GM12801 (cell line): ENCODE results near the gene PWWP2B.

Experiments
- TF ChIP-seq, protein P1 (sequence below): IDR thresholded peaks from one replicate; pipeline ENCODE4 v1.5.1; 2011; ENCODE audit warnings: control low read depth; ENCODE audit not compliant: insufficient read length; ENCODE audit errors: extremely low read depth

Gene PWWP2B

DNA sequence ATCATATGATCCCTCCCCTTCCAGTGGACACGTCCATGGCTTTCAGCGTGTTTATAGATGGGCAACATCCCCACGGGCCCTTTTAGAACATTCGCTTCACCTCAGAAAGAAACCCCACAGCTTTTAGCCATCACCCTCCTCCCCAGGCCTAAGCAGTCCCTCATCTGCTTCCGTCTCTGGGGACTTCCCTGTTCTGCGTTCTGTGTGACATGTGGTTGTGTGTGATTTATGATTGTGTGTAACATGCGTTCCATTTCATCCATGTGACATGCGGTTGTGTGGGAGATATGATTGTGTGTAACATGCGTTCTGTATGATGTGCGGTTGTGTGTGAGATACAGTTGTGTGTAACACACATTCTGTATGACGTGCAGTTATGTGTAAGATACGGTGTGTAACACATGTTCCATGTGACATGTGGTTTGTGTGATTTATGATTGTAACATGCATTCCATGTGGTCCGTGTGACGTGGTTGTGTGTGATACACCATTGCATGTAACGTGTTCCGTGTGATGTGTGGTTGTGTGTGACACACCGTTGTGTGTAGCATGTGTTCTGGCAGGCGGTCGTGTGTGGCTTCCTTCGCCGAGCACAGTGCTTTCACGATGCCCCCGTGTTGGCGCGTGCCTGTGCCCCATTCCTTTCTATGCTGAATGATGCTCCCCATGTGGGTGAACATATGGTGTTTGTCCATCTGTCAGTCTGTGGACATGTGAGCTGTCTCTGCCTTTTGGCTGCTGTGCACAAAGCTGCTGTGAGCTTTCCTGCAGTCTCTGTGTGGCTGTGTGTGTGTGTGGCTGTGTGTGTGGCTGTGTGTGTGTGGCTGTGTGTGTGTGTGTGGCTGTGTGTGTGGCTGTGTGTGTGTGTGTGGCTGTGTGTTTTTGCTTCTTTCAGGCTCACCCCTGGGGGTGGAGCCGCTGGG lies 26.2 kb downstream of the PWWP2B start:
- TF ChIP-seq, protein P1, sequence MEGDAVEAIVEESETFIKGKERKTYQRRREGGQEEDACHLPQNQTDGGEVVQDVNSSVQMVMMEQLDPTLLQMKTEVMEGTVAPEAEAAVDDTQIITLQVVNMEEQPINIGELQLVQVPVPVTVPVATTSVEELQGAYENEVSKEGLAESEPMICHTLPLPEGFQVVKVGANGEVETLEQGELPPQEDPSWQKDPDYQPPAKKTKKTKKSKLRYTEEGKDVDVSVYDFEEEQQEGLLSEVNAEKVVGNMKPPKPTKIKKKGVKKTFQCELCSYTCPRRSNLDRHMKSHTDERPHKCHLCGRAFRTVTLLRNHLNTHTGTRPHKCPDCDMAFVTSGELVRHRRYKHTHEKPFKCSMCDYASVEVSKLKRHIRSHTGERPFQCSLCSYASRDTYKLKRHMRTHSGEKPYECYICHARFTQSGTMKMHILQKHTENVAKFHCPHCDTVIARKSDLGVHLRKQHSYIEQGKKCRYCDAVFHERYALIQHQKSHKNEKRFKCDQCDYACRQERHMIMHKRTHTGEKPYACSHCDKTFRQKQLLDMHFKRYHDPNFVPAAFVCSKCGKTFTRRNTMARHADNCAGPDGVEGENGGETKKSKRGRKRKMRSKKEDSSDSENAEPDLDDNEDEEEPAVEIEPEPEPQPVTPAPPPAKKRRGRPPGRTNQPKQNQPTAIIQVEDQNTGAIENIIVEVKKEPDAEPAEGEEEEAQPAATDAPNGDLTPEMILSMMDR = no peak

- TF ChIP-seq, protein P1 = no peak
These were observed 27.2 kb downstream of the PWWP2B start for GRCh38 chr10:132423966-132424861.

GRCh38 chr10:132425029-132425756 lies 28.2 kb downstream of the PWWP2B start:
- TF ChIP-seq, protein P1 = no peak

DNA sequence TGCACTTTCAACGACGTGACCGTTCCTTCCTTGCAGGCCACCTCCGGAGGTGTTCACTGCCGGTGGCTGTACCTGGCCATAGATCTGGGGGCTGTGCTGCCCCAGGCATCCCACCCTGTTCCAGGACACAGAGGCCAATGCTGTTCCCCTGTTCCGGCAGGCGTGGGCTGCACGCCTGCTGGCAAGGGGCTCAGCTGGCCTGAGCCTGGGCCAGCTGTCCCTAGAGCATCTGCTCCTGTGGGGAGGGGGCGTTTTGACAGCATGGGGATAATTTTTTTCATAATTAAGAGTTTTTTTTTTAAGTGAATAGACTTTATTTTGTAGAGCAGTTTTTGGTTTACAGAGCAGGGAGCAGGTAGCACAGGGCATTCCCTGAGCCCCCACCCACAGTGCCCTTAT lies 28.8 kb downstream of the PWWP2B start:
- TF ChIP-seq, protein P1 = no peak

GRCh38 chr10:132427006-132427771 lies 30.2 kb downstream of the PWWP2B start:
- TF ChIP-seq, protein P1 = no peak

- TF ChIP-seq, protein P1 = no peak
These were observed 31.0 kb downstream of the PWWP2B start for GRCh38 chr10:132427939-132428367.
